Psoas muscle (tissue), 8 donors: Measurements from ENCODE around the gene PKNOX1. TPM values are rescaled to one million over a fixed set of nuclear protein-coding genes. Genes with fewer than 3 reads are reported as not detected.
A peak's percentile ranks its signal among the peaks of the same experiment; 100 is the strongest.
"Not testable (repeated sequence)": the region's sequence is repeated elsewhere in the genome, so short reads cannot be mapped to it uniquely, and the experiment has no call there.

Experiments
- ATAC-seq, 4 donors: fragments of 200-7000 bp; cut with Tn5 transposase; one replicate each; pipeline ENCODE4 v1.9.1; 2020; ENCODE audit warnings: moderate library complexity in 3 of 4, mild to moderate bottlenecking in 2 of 4
- DNase-seq, 2 donors: peaks; one replicate each; pipeline ENCODE4 v3.0.0-alpha.2; 2020
- H3K27ac ChIP-seq: fragments of 200-600 bp; one replicate; pipeline ENCODE4 v1.8.0; 2022
- H3K27me3 ChIP-seq, 3 donors: fragments of 200-600 bp in 1 of 3; one replicate each; pipeline versions ENCODE4 v1.6.1 to v1.8.0; 2013 to 2022; ENCODE audit warnings: low read length in 2 of 3, mild to moderate bottlenecking in 2 of 3, moderate library complexity in 1 of 3; ENCODE audit not compliant: insufficient read depth in 3 of 3
- H3K36me3 ChIP-seq, 2 donors: fragments of 200-600 bp in 1 of 2; one replicate each; pipeline versions ENCODE4 v1.6.1 to v1.8.0; 2013 to 2022; ENCODE audit warnings: low read depth in 1 of 2, mild to moderate bottlenecking in 1 of 2, moderate library complexity in 1 of 2; ENCODE audit not compliant: insufficient read depth in 1 of 2
- H3K4me1 ChIP-seq: fragments of 200-600 bp; one replicate; pipeline ENCODE4 v1.8.0; 2022
- H3K4me3 ChIP-seq: fragments of 200-600 bp; one replicate; pipeline ENCODE4 v1.8.0; 2022; ENCODE audit warnings: mild to moderate bottlenecking
- H3K9me3 ChIP-seq: fragments of 200-600 bp; one replicate; pipeline ENCODE4 v1.8.0; 2022
- WGBS, 3 donors: extraction: QIAGEN DNeasy Blood & Tissue Kit; methylation state at CpG; one replicate each; pipeline versions ENCODE4 v1.1.6 to v1.1.7; 2013; 5-methylcytosine and 5-hydroxymethylcytosine counted together
- intact Hi-C, 2 donors: fragments of 100-400 bp; cut with DNase I; formaldehyde crosslinking; loops; one replicate each; pipeline versions ENCODE4 v1.11.0 to v1.14.2; 2022
- polyA plus RNA-seq, 3 donors: library from polyadenylated mRNA; stranded (reverse); fragments of 200-250 nt; gene quantifications; one replicate each; pipeline ENCODE4 v1.2.3, GENCODE V29; 2013
- total RNA-seq, 4 donors: library from RNA; stranded (reverse); fragmentation: NEBNext Ultra II Directional in 2 of 4; extraction: Animal tissue kit (Norgen Biotek cat#: 25700) in 2 of 4; gene quantifications; one replicate each; pipeline versions ENCODE4 v1.2.1 to v1.2.4, GENCODE V29; 2021 to 2023
- TF ChIP-seq, protein P1 (sequence below): fragments of 200-600 bp; IDR thresholded peaks from one replicate; pipeline ENCODE4 v1.8.0; 2022; ENCODE audit warnings: antibody characterized with exemption
- donor health status: healthy with polysubstance abuse.
- donor health status: DM: no; HTN: no; CAD: no; lungs with moderate emphysema.
- donor health status: Bipolar disorder and iron deficiency.
- donor health status: healthy.
- donor health status: DM: yes; HTN: yes; CAD: no.
- donor health status: DM: no; HTN: no; CAD: no.
- donor health status: DM: no; HTN: no; CAD: no.
- donor health status: DM: yes; HTN: yes; CAD: no.

Gene PKNOX1
- total and polyA plus RNA-seq, 7 donors: 6.0 to 14.7 (median 12.1) TPM

DNA sequence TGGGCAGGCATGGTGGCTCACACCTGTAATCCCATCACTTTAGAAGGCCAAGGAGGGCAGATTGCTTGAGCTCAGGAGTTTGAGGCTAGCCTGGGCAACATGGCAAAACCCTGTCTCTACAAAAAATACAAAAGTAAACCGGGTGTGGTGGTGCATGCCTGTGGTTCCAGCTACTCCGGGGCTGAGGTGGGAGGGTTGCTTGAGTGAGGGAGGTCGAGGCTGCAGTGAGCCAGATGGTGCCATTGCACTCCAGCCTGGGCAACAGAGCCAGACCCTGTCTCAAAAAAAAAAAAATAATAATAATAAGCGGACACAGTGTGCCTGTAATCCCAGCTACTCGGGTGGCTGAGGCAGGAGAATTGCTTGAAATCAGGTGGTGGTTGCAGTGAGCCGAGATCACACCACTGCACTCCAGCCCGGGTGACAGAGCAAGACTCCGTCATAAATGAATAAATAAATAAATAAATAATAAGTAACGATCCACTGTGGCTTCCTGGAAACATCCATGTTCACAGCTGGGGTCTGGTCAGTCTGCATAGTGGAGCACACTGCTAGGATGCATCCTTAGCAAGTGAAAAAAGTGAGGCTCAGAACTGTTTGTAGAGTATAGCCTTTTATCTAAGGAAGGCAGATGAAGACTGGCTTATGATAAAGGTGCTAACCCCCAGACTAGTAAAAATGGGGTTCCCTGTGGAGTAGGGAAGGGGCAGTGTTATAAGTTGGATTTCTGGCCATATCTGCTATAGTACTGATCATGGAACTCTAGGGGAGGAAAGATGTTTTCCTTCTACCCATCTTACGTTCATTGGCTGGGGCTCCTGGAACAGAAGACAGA lies 15.7 kb downstream of the PKNOX1 start:
- H3K4me1 ChIP-seq: peaks cover 10% of the 10 kb centered on the region
- no peak for DNase-seq
- no peak overlapping the region for H3K27ac ChIP-seq
- no peak for ATAC-seq
- TF ChIP-seq, protein P1, sequence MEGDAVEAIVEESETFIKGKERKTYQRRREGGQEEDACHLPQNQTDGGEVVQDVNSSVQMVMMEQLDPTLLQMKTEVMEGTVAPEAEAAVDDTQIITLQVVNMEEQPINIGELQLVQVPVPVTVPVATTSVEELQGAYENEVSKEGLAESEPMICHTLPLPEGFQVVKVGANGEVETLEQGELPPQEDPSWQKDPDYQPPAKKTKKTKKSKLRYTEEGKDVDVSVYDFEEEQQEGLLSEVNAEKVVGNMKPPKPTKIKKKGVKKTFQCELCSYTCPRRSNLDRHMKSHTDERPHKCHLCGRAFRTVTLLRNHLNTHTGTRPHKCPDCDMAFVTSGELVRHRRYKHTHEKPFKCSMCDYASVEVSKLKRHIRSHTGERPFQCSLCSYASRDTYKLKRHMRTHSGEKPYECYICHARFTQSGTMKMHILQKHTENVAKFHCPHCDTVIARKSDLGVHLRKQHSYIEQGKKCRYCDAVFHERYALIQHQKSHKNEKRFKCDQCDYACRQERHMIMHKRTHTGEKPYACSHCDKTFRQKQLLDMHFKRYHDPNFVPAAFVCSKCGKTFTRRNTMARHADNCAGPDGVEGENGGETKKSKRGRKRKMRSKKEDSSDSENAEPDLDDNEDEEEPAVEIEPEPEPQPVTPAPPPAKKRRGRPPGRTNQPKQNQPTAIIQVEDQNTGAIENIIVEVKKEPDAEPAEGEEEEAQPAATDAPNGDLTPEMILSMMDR: no peak
- H3K4me3 ChIP-seq: no peak overlapping the region
- no peaks in the 10 kb centered on the region for H3K27me3 ChIP-seq
- 60 to 69% (median 67%) methylated on average over 10 of the region's 10 CpGs for WGBS, 3 donors
- no peaks in the 10 kb centered on the region for H3K9me3 ChIP-seq
- intact Hi-C loops: loop anchor here (5.0 to 10.0 kb wide), 2 partner anchors 33 to 55 kb away; no protein-coding TSS in a partner anchor
- no peaks in the 10 kb centered on the region for H3K36me3 ChIP-seq

DNA sequence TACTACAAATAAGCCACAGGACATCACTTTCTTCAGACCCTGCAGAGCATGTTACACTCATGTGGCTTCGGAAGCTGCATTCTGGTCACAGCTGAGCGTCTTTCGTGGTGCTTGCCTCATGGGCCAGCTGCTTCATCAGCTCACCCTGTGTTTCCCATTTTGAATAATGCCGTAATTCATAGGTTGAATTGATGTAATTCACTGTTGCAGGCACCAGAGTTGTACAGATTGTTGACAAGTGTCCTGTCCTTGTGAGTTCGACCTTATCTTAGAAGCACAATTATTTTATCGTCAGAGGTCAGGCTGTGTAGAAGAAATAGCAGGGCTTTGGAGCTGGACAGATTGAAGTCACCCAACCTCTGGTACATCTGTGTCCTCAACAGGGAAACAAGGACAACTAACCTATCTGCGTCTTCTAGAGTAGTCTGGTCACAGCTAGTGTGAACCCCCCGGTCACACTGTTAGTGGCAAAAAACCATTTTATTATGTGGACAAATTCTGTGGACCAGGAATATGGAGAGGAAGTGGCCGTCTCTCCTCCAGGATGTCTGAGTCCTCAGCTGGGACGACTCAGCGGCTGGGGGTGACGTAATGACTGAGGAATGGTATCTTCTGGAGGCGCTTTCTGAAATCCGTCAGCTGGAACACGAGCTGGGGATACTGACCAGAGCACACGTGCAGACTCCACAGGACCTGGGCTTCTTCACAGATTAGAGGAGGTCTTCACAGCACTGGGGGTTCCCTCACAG lies 17.8 kb downstream of the PKNOX1 start:
- intact Hi-C loops: loop anchor here in 1 of 2 donors (5.0 to 10.0 kb wide), 2 partner anchors 35 to 57 kb away; no protein-coding TSS in a partner anchor

DNA sequence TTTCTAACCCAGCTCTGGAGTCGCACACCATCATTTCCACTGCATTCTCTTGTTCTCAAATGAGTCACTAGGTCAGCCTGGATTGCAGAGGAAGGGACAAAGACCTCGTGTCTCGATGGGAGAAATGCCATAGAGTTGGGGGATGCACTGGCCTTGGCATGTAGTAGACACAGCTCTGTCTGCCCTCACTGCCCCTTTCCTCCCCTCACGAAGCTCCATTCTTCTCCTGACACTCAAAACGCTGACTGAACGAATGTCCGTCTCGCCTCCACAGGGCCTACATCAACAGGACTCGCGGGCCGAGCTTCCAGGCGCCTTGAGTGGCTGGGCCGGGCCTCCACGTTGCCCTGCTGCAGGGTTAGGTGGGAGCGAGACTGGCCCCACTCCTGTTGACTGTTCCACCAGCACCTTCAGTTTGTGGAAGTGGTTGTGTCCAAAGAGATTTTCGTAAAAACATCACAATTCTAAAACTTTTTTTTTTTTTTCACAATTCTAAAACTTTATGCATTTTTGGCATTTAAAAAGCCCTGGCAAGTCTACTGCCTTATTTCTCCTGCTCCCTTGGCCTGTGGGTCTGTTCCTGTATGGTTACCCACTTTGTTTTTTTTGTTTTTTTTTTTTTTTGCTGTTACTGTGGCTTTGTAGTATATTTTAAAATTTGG lies 18.8 kb downstream of the PKNOX1 start:
- no peaks in the 10 kb centered on the region for H3K4me1 ChIP-seq
- intact Hi-C loops: loop anchor here in 1 of 2 donors (5.0 to 10.0 kb wide), 2 partner anchors 36 to 58 kb away; no protein-coding TSS in a partner anchor
- no peaks in the 10 kb centered on the region for H3K9me3 ChIP-seq
- H3K27me3 ChIP-seq: no peaks in the 10 kb centered on the region
- no peak for DNase-seq
- no peak overlapping the region for H3K27ac ChIP-seq
- 87 to 88% (median 87%) methylated on average over 16 of the region's 16 CpGs for WGBS, 3 donors
- no peak overlapping the region for H3K4me3 ChIP-seq
- no peak for ATAC-seq
- no peaks in the 10 kb centered on the region for H3K36me3 ChIP-seq
- TF ChIP-seq, protein P1: no peak

More for the DNA sequence above, 17.8 kb downstream of the PKNOX1 start:
- H3K4me1 ChIP-seq: no peaks in the 10 kb centered on the region
- WGBS, 3 donors: 33 to 41% (median 39%) methylated on average over 16 of the region's 16 CpGs
- H3K27ac ChIP-seq: peak overlapping the region; percentile 28
- DNase-seq (peak in 1 of 2 donors; percentile 61), ATAC-seq (peak; percentile 54 to 84 (median 70))
- TF ChIP-seq, protein P1: no peak
- H3K4me3 ChIP-seq: no peak overlapping the region
- no peaks in the 10 kb centered on the region for H3K9me3 ChIP-seq
- no peaks in the 10 kb centered on the region for H3K27me3 ChIP-seq
- no peaks in the 10 kb centered on the region for H3K36me3 ChIP-seq

DNA sequence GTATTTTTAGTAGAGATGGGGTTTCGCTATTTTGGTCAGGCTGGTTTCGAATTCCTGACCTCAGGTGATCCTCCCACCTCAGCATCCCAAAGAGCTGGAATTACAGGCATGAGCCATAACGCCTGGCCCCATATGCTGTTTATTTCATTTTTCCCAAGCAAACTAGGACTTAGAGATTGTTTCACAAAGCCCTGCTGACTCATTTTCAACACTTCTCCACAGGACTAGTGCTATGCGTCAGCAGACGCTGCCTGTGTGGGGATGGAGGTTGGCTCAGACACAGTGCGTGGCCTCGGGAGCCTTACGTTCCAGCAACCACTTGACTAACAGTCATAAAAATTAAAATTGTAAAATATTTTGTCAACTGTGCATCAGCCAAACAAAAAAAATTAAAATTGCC lies 22.7 kb downstream of the PKNOX1 start:
- ATAC-seq: peak; percentile 56 to 64 (median 62)
- Histone ChIP-seq H3K4me3 (no peak overlapping the region), H3K4me1 (peaks cover 4% of the 10 kb centered on the region), H3K36me3 (no peaks in the 10 kb centered on the region), H3K9me3 (no peaks in the 10 kb centered on the region), H3K27me3 (no peaks in the 10 kb centered on the region), H3K27ac (no peak overlapping the region)
- intact Hi-C loops: loop anchor here in 1 of 2 donors (10.0 kb wide), 1 partner anchor 62 kb away; no protein-coding TSS in a partner anchor
- 75 to 84% (median 77%) methylated on average over 8 of the region's 8 CpGs for WGBS, 3 donors
- peak in 1 of 2 donors; percentile 61 for DNase-seq
- TF ChIP-seq, protein P1: no peak

DNA sequence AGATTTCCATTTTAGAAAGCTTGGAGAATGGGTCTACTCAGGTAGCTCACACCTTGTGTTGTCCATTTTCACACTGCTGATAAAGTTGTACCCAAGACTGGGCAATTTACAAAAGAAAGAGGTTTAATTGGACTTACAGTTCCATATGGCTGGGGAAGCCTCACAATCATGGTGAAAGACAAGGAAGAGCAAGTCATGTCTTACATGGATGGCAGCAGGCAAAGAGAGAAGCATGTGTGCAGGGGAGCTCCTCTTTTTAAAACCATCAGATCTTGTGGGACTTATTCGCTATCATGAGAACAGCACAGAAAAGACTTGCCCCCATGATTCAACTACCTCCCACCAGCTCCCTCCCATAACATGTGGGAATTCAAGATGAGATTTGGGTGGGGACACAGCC lies 23.6 kb downstream of the PKNOX1 start:
- H3K36me3 ChIP-seq, H3K27me3 ChIP-seq, H3K4me1 ChIP-seq, ATAC-seq, H3K4me3 ChIP-seq, H3K9me3 ChIP-seq, H3K27ac ChIP-seq, DNase-seq: not testable (repeated sequence)
- intact Hi-C loops: loop anchor here in 1 of 2 donors (10.0 kb wide), 1 partner anchor 63 kb away; no protein-coding TSS in a partner anchor
- WGBS, 3 donors: 85 to 100% (median 98%) methylated on average over 1 of the region's 1 CpG

DNA sequence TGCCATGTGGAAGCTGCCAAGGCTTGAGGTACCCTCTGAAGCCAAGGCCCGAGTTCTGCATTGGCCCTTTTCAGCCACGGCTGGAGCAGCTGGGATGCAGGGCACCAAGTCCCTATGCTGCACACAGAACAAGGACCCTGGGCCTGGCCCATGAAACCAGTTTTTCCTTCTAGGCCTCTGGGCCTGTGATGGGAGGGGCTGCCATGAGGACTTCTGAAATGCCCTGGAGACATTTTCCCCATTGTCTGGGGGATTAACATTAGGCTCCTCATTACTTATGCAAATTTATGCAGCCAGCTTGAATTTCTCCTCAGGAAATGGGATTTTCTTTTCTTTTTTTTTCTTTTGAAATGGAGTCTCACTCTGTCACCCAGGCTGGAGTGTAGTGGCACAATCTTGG lies 24.8 kb downstream of the PKNOX1 start:
- not testable (repeated sequence) for H3K36me3 ChIP-seq, H3K4me1 ChIP-seq, DNase-seq, H3K4me3 ChIP-seq, H3K27ac ChIP-seq, H3K9me3 ChIP-seq, ATAC-seq, H3K27me3 ChIP-seq
- intact Hi-C loops: loop anchor here in 1 of 2 donors (10.0 kb wide), 1 partner anchor 64 kb away; no protein-coding TSS in a partner anchor
- WGBS, 3 donors: 88 to 100% (median 91%) methylated on average over 2 of the region's 2 CpGs

- H3K36me3 ChIP-seq, H3K27ac ChIP-seq, ATAC-seq, H3K27me3 ChIP-seq, H3K4me1 ChIP-seq, H3K9me3 ChIP-seq, intact Hi-C loops, H3K4me3 ChIP-seq, DNase-seq: not testable (repeated sequence)
- 98 to 100% (median 98%) methylated on average over 2 of the region's 2 CpGs for WGBS, 3 donors
Measured at GRCh38 chr21:43000041-43000440, 25.7 kb downstream of the PKNOX1 start.
